GM21360 (cell line): ENCODE data around the gene ATP2B3.

Experiments
- ATAC-seq: cut with Tn5 transposase; IDR thresholded peaks from one replicate; pipeline ENCODE4 v1.9.1; 2021; ENCODE audit warnings: mild to moderate bottlenecking, moderate library complexity; ENCODE audit not compliant: unreplicated experiment

ATP2B3 gene

DNA sequence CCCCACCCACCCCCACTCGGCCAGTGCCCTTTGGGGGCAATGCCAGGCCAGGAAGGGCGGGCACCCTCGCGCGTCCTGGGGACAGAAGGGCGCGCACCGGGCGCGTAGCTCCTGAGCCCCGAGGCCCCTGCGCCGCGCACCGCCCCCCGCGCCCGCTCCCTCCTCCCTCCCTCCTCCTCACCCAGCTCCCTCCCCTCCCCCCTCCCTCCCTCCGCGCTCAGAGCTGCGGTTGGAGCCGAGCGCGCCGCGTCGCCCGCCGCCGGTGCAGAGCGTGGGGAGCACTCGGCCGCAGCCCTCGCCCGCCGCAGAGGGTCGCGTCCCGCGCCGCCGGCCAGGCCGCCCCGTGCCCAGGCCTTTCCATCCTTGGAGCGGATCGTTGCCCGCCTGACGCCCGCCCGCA, at the start of gene ATP2B3:
ATP2B3 (plus strand) TSS at position 220 of the 400 bp plus-strand sequence. CDS start 18,606 bp downstream, outside the sequence.
- ATAC-seq, result no peak

DNA sequence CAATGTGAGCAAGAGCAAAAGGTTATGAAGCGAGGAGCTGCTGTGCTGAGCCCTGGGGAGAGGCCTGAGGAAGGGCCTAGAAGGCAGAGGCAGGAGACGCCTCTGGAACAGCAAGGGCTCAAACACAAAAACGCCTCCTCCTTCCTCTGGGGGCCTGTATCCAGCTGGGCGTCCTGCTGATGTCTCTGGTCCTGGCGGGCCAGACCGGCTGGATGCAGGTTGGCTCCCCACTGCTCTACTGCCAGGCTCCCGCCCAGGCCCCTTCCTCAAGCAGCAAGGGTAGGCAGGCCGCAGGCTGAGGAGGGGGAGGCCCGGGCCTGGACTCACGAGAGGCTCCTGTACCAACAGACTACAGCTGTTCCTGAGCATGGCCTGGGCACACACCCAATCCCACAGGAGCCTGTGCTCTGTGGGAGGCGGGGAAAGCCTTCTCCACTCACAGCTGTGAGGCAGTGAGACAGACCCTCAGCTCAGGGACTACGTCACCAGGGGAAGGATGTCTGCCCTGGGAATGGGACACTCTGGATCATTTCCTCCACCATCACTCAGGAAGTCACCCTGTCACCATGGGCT, 49.3 kb upstream of the ATP2B3 start:
- ATAC-seq, result no peak

DNA sequence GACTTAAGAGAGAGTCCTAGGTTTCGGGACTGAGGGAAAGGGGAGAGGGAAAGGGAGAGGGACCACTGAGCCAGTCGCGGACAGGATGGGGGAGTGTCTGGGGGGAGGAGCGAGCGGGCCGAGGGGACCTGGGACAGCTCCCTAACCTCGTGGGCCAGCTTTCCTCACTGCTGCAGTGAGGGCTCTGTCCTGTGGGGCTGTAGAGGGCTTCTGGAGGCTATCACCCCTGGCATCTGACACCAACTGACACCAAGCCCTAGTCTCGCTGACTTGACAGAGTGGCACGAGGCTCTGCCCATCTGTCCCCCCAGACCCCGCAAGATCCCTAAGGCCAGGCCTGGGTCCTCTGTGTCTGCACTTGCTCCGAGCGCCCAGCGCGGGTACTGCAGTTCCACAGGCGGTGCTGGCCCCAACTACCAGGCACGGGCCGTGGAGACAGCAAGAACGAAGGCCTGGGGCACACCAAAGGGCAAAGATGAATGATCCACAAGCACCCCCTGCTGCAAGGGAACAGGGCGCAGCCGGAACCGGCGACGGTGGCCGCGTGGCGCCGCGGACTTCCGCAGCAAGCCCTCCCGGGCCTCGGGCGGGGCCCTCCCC, 47.5 kb upstream of the ATP2B3 start:
- ATAC-seq, result peak; percentile 18

DNA sequence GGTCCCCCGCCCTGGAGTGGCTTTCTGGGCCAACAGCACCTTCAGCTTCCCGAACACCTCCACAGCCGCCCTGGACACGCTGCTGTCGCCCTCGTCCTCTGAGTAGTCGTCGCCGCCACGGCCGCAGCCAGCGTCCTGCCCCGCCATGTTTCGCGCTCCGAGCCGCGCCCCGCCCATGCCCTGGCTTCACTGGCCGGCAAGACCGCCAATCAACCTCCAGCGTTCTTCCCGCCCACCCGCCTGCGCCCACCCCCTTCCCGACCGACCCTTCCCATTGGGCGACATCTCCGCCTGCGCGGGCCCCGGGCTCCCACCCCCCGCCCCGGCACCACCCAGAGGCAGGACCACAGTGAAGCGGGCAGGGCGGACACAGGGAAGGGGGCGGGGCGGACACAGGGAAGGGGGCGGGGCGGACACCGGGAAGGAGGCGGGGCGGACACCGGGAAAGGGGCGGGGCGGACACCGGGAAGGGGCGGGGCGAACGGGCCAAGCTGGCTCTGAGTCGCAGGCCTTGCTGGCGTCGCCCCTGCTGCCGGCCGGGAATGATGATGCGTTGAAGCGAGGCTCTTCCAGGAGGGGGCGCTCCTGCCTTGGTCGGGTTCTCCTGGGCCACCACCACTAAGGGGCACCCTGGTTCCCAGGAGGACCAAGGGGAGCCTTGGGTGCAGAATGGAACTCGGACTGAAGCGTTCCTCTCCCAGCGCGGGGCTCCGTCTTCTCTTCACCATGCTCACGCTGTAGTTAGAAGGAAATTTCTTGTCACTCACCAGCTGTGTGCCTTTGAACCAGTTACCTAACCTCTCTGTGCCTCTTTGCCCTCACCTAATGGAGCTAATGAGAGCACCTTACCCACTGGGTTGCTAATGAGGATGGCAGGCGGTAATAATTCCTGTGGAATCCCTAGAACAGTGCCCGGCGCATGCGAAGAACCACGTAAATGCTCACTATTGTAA, 46.8 kb upstream of the ATP2B3 start, which contains the start of gene HAUS7:
HAUS7 (minus strand) TSS at position 166 of the 953 bp plus-strand sequence; CDS start at position 147, 19 bp downstream.
- ATAC-seq, result peak; percentile 65

DNA sequence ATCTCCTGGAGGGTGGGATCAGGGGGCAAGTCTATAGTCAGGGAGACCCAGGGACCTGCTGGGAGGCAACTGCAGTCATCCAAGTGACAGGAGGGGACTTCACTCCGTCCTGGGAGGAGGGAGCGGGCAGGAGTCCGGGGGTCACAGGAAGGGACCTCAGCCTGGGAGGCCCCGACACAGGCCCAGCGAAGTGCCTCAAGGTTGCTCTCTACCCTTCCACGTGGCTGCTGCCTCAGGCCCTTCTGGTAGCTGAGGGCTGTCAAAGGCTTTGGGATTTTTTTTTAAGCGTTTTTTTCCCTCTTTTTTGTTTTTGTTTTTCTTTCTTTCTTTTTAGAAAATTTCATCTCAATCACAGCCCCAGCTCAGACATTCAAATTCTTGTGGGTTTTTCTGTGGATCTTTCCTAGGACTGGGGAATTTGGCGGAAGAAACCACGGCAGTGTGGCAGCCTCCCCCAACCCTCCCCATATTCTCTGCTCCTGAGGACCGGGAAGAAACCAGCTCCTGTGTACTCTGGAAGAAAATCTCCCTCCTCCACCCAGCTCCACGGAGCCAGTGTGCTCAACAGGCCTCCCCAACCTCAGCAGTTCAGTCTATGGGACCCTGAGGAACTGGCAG, 45.7 kb upstream of the ATP2B3 start:
- no peak for ATAC-seq

DNA sequence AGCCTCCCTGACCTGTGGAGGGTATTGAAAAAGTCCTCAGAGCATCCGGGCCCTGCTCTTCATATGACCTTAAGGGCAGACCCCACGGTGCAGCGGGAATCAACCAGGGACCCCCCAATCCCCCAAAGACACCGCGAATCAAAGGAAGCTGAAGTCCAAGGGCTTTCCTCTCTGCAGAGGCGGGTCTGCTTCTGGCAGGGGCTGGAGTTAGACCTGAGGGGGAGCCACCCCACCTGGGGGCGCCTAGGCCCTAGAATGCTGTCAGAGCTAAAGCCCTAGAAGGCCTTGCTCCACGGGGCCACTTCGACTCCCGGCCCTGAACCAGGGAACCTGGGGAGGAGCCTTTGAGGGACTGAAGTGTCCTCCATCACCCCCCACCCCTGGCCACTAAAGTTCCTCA, 44.3 kb upstream of the ATP2B3 start:
- no peak for ATAC-seq

DNA sequence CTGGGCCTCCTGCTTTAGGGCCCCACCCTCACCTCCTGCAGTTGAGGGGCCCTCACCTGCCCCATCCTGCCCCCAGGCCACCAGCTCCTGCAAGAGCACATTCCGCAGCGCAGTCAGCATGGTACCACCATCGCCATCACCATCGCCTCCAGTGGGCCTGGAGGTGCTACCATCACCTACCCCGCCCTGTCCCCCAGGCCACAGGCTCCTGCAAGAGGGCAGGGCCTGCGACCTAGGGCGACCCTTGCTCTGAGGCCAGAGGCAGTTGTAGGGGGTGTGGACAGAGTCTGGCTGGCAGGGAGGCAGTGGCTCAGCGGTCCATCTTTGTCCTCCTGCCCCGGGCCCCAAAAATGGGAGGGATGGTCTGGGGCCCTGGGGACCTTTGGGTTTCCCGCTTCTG, 43.2 kb upstream of the ATP2B3 start:
- ATAC-seq, result no peak

DNA sequence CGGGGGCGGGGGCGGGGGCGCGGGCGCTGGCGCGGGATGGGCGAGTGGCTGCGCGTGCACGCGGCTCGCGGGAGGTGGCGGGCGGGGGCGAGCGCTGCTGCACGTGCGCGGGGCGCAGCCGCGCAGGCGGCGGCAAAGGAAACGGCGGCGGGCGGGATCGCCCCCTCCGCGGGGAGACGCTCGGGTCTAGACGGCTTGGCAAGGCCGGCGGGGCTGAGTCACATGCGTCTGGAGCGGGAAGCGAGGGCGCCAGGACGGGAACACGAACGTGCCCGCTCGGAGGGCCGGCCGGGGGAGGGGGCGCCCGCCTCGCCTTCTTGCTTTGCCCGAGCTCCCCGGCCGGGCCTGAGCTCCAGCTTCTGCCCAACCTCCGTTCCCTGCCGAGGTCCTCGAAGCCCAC, 42.7 kb upstream of the ATP2B3 start:
- ATAC-seq, result no peak

DNA sequence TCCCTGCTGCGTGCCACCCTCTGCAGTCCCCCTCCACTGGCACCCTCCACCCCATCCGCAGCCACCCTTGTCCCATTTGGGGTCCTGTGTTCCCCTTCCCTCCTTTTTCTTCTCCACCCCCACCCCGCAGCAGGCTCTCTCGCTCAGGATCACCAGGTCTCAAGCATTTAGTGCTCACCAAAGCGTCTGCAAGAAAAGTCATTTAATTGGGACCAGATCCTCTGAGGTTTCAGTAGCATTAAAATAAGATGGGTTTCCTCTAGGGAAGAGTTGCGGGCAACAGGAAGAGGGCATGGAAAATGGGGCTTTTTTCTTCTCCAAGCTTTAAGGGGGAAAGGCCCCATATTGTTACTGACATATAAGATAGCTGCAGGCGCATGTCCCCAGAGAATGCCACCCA, 42.2 kb upstream of the ATP2B3 start:
- no peak for ATAC-seq

DNA sequence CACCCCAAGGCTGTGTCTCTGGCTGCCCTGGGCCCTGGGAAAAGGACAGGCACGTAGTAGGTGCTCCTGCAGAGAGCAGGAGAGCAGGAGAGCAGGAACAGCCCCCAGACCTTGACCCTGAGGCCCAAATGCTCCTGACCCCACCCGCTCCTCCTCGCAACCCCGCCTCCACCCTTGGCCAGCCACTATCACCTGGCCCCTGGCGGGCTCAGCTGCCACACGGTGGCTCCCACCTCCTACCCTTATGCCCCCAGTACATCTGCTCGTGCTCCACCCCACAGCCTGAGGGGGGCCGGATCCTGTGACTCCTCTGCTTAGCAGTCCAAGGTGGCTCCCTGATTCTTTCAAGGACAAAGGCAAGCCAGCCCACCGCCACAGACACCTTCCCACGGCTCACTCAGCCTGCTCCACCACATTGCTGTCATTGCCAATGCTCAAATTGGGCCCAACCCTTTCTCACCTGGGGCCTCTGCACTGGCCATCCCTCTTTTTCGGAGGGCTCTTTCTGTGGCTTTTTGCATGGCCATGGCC, 41.6 kb upstream of the ATP2B3 start:
- ATAC-seq, result no peak

DNA sequence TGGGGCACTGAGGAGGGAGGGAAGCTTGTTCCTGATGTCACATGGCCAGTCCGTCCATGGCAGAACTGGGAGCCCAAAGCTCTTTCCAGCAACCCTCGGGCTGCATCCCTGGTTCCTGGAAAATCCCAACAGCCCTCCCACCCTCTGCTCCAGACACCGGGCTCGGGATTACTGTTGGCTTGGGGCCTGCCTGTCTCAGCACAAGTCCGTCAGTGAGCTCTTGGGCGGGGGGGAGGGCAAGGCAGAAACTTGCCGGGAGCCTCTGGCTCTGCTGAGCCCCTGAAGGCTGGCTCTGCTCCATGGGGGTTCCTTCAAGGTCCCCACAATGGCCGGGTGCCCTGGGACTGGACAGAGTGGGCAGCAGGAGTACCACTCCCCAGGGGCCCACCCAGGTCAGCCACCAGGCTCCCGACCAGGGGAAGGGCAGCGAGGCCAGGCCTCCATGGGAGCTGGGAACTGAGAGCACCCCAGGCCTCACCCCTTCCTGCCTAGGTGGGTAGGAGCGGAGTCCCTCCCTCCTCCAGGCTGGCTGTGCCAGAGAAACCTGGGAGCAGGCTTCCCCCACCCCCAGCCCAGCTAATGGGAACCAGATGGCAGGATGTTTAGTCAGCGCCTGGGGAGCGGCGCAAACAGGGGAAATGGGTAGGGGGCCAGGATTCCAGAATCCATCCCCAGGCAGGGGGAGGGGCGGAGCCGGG, 40.6 kb upstream of the ATP2B3 start:
- no peak for ATAC-seq

DNA sequence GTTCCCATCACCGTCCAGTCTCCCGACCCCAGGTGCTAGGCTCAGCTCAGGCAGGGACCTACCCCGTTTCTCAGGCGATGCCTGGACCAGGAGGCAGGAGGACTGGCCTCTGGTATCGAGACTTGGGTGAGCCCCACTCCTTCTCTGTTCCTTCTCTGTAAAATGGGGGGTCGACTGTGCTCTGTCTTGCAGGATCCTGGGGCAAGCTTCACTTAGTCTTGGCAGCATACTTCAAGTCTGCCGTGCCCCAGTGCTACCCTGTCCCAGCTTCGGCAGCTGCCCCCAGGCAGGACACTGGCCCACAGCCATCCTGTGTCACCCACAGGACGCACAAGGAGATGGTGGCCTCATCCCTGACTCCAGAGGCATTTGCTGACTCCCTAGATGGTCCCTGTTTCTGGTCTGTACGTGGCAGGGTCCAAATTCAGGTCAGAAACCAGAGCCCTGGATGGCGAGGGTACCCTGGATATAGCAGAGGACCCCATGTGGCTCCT, 40.0 kb upstream of the ATP2B3 start:
- ATAC-seq, result no peak

DNA sequence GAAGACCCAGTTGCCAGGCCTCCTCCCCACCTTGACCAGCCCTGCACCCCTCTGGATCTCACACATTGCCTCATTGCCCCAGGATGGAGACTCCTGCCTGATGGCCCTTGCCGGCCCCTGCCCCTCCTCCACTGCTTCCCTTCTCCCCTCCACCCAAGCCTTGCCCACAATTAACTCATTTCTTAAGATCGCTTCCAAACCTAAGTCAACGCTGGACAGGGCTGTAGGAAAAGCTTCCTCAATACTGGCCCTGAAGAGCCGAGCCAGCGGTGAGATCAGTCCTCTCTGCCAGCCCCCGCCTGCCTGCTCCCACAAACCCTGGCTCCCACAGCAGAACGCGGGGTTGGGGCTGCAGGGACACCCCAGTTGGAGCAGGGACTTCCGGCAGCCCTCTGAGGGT, 39.5 kb upstream of the ATP2B3 start:
- ATAC-seq, result no peak

DNA sequence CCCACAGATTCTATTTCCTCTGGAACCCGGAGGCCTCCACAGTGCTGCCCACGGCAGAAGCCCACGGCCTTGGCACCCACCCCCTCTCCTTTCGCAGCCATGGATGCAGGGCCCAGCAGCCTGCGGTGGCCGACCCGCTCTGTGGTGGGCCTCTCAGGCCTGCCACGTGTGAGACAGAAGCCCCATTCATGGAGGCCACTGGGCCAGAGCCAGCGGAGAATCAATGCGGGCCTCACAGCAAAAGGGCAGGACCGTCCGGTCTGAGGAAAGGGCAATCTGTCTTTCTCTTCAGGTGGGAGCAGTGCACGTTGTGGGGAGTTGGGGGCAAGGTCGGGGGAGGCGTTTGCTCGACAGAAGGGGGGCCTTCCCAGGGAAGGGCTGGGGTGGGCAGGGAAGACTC, 38.7 kb upstream of the ATP2B3 start:
- ATAC-seq, result no peak

DNA sequence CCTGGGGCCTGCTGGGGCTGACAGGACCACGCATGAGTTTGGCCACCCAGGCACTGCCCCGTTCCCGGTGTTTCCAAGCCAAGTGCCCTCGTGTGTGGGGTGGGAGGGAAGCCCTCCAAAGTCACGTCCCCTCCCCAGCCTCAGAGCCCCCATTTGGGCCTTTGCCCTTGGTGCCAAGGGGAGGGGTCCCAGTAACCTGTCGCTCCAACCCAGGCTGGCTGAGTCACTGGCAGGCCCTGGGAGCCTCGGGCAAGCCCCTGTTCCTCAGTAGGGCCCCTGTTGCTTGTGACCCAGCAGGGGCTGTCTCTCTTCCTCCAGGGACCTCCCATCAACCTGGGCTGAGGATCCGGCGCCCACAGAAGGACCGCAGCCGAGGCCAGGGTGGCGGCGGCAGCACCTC, 36.4 kb upstream of the ATP2B3 start:
- ATAC-seq, result no peak

DNA sequence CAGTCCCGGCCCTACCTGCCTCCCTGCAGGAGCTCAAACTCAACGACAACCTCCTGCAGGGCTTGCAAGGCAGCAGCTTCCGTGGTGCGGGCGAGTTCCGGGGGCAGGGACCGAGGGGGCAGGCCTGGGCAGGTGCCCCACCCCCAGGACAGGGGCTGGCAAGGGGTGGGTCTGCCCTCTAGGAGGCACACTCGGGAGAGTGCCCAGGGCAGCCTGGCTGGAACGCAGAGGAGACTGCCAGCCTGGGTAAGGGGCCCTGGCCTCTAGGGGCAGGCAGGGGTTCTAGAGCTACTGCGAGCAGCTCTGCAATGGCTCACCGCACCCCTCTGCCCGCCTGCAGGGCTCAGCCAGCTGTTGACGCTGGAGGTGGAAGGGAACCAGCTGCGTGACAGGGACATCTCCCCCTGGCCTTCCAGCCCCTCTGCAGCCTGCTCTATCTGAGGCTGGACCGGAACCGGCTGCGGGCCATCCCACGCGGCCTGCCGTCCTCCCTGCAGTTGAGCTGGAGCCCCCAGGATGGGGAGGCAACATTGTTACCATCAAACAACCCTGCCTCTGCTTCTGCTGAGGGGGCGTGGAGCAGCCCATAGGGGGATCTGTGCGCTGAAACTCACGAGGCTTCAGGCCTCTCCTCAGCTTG, 34.9 kb upstream of the ATP2B3 start:
- no peak for ATAC-seq

DNA sequence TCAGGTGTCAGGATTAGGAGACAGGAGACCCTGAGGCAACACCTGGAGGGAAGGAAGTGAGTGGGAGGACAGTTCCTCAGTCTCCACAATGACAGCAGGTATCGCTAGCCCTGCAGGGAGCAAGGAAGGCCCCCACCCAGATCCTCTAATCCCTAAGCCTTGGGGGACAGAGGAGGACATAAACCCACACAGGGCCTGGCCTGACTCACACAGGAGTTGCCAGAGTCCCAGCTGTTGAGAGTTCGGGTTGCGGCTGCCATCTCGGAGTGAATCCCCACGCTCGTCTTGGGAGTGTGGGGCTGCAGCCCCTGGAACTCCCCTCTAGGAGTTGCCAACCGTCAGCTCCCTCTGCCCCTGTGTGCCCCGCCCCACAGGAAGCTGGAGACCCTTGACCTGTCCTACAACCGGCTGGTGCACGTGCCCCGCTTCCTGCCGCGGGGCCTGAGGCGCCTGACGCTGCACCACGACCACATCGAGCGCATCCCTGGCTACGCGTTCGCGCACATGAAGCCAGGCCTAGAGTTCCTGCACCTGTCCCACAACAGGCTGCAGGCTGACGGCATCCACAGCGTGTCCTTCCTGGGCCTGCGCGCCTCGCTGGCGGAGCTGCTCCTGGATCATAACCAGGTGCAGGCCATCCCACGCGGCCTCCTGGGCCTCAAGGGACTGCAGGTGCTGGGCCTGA, 31.9 kb upstream of the ATP2B3 start:
- ATAC-seq, result no peak

DNA sequence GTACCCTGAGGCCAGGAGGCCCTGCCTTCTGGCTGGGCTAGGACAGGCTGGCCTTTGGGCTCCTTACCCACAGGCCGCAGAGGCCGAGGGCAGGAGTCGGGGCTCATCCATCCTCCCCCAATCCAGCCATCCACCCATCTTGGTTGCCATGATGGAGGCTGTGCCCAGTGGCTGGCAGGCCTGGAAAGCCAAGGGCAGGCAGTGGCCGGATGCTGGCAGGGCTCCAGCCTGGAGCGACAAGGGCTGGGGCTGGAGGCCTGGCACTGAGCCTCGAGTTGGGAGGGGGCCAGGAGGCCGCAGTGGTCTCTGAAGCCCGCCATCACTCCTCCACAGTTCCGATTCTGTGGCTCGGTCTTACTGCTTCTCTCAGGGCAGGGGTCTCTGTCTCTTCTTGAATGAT, 31.3 kb upstream of the ATP2B3 start:
- no peak for ATAC-seq

DNA sequence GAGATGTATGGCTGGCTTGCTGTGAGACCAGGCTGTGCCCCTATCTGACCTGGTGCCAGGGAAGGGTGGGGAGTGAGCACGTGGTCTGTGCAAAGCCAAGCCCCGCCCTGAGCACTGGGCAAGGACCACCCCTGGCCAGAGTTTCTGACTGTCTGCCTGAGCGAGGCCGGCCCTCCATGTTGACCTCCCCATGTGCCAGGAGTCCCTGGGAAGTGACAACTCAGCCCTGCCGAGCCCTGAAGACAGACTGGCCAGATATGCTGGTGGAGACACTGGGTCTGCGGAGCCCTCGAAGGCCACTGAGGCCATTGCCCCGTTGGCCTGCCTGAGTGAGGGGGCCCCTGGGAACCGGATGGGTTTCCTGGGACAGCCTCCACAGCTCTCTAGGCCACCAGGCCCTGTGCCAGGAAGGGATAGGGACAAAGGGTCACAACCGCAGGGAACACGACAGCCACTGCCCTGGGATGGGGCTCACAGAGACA, 29.8 kb upstream of the ATP2B3 start:
- no peak for ATAC-seq
